Memory B cell (primary cell): ENCODE data around the gene PARD3B.
"Not testable (repeated sequence)": the region's sequence is repeated elsewhere in the genome, so short reads cannot be mapped to it uniquely, and the experiment has no call there.

ENCODE experiments used
- ATAC-seq: fragments of 150-1000 bp; cut with Tn5 transposase; 2 replicates; pipeline ENCODE4 v1.10.0; 2021; ENCODE audit warnings: low read depth, mild to moderate bottlenecking, moderate library complexity
- DNase-seq, 2 donors: peaks; one replicate each; pipeline ENCODE4 v3.0.0; 2022; ENCODE audit warnings: low spot score in 2 of 2
- H3K27ac Mint-ChIP-seq: one replicate; pipeline ENCODE4 v1.8.0; 2022; ENCODE audit warnings: mild to moderate bottlenecking, moderate library complexity, mixed read lengths
- H3K27me3 Mint-ChIP-seq: one replicate; pipeline ENCODE4 v1.8.0; 2022; ENCODE audit warnings: mixed read lengths
- H3K36me3 Mint-ChIP-seq: one replicate; pipeline ENCODE4 v1.8.0; 2022; ENCODE audit warnings: mild to moderate bottlenecking, mixed read lengths
- H3K4me1 Mint-ChIP-seq: one replicate; pipeline ENCODE4 v1.8.0; 2022; ENCODE audit warnings: mixed read lengths
- H3K4me3 Mint-ChIP-seq: one replicate; pipeline ENCODE4 v1.8.0; 2022; ENCODE audit warnings: mild to moderate bottlenecking, moderate library complexity, mixed read lengths
- H3K9me3 Mint-ChIP-seq: one replicate; pipeline ENCODE4 v1.8.0; 2022; ENCODE audit warnings: mixed read lengths

The PARD3B gene

GRCh38 chr2:205464681-205465080 lies 919.4 kb downstream of the PARD3B start:
- H3K27ac Mint-ChIP-seq: no peak overlapping the region
- H3K4me1 Mint-ChIP-seq: no peaks in the 10 kb centered on the region
- no peak overlapping the region for H3K4me3 Mint-ChIP-seq
- H3K9me3 Mint-ChIP-seq: no peaks in the 10 kb centered on the region
- no peaks in the 10 kb centered on the region for H3K36me3 Mint-ChIP-seq
- peaks cover 7% of the 10 kb centered on the region for H3K27me3 Mint-ChIP-seq
- DNase-seq (no peak), ATAC-seq (no peak)

GRCh38 chr2:205465791-205466190 lies 920.5 kb downstream of the PARD3B start:
- Mint-ChIP-seq H3K27me3 (peaks cover 2% of the 10 kb centered on the region), H3K4me1 (no peaks in the 10 kb centered on the region), H3K9me3 (no peaks in the 10 kb centered on the region), H3K36me3 (no peaks in the 10 kb centered on the region), H3K4me3 (no peak overlapping the region), H3K27ac (no peak overlapping the region)
- DNase-seq (no peak), ATAC-seq (no peak)

DNA sequence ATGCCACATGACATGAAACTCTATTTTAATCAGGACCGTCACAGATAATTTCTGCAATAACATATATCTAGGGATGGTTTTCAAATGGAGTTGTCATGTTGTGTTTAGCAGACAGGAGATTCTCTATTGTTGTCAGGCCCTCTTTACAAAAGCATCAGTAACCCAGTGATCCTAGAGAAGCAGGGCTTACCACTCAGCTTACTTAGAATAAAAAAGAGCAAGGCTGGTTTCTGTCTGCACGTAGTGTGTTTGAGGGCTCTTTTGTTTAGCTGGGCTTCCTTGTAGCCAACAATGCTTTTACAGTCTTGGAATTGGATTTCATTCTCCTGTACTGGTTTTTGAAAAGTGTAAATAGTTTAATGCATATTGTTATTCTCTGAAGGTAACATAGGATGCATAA lies 926.5 kb downstream of the PARD3B start:
- H3K27me3 Mint-ChIP-seq: peaks cover 2% of the 10 kb centered on the region
- ATAC-seq (no peak), DNase-seq (no peak)
- no peaks in the 10 kb centered on the region for H3K36me3 Mint-ChIP-seq
- H3K9me3 Mint-ChIP-seq: no peaks in the 10 kb centered on the region
- H3K27ac Mint-ChIP-seq: no peak overlapping the region
- no peak overlapping the region for H3K4me3 Mint-ChIP-seq
- H3K4me1 Mint-ChIP-seq: no peaks in the 10 kb centered on the region

DNA sequence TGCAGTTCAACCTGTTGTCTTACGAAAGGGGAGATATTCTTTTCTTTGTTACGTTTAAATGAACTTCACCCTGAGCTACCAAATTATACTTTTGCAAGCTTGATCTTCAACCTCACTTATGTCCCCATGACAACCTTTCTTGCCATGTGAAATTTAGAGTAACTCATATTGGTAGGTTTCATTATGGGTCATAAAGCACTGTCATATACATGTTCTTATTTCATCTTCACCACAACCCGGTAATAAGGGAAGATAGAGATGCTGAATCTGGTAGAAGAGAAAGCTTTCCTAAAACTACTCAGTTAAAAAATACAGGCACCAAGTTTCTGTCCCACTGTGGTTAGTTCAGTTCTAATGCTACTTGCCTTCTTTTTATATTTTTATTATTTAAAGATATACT lies 928.5 kb downstream of the PARD3B start:
- no peak for DNase-seq
- no peak for ATAC-seq

GRCh38 chr2:205474741-205475415 lies 929.6 kb downstream of the PARD3B start:
- H3K9me3 Mint-ChIP-seq: no peaks in the 10 kb centered on the region
- H3K27ac Mint-ChIP-seq: no peak overlapping the region
- ATAC-seq: no peak

More for the DNA sequence above, 928.5 kb downstream of the PARD3B start:
- Mint-ChIP-seq H3K27ac (no peak overlapping the region), H3K27me3 (peaks cover 2% of the 10 kb centered on the region), H3K4me3 (no peak overlapping the region), H3K4me1 (no peaks in the 10 kb centered on the region), H3K9me3 (no peaks in the 10 kb centered on the region), H3K36me3 (no peaks in the 10 kb centered on the region)

DNA sequence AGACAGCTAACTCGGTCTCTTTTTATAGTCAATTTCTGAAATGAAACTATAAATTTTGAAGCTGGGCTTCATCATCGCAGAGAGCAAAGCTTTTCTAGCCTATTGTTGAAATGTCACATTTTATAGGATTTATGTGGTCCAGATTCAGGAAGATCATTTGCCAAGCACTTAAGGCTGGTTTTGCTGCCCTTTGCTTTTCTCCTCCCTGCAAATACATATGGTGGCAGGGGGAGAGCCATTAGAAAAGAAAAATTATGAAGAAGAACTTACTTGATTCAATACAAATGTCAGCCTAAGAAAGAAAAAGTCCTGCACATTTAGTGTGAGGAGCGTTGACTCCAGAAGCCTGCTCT lies 930.1 kb downstream of the PARD3B start:
- H3K4me1 Mint-ChIP-seq: no peaks in the 10 kb centered on the region
- no peak overlapping the region for H3K27ac Mint-ChIP-seq
- H3K4me3 Mint-ChIP-seq: no peak overlapping the region
- no peak for DNase-seq
- H3K27me3 Mint-ChIP-seq: peaks cover 2% of the 10 kb centered on the region
- H3K36me3 Mint-ChIP-seq: no peaks in the 10 kb centered on the region
- H3K9me3 Mint-ChIP-seq: no peaks in the 10 kb centered on the region
- ATAC-seq: no peak

More at GRCh38 chr2:205474741-205475415, 929.6 kb downstream of the PARD3B start:
- no peaks in the 10 kb centered on the region for H3K4me1 Mint-ChIP-seq
- peaks cover 2% of the 10 kb centered on the region for H3K27me3 Mint-ChIP-seq
- no peak for DNase-seq
- H3K36me3 Mint-ChIP-seq: no peaks in the 10 kb centered on the region
- no peak overlapping the region for H3K4me3 Mint-ChIP-seq

GRCh38 chr2:205477016-205477705 lies 931.9 kb downstream of the PARD3B start:
- no peaks in the 10 kb centered on the region for H3K9me3 Mint-ChIP-seq
- no peak for ATAC-seq
- H3K4me1 Mint-ChIP-seq: no peaks in the 10 kb centered on the region
- peaks cover 2% of the 10 kb centered on the region for H3K27me3 Mint-ChIP-seq
- H3K36me3 Mint-ChIP-seq: no peaks in the 10 kb centered on the region
- H3K27ac Mint-ChIP-seq: no peak overlapping the region
- H3K4me3 Mint-ChIP-seq: no peak overlapping the region
- DNase-seq: no peak

DNA sequence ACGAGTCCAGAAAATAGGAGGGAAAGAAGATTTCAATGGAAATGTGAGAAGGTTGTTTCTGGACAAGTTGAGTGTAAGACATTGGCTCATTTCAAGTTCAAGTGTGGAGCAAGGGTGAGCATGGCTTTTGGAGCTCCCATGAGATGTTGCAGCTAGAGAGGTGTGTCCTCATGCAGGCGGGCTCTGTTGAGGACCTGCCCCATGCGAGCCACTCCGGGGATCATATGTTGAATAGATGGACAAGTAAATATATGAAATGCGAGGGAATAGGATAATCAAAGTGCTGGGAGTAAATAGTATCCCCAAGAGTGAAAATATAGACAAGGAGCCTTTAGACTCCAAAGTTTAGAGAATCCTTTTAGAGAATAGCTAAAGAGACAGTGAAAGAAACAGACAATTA lies 936.6 kb downstream of the PARD3B start:
- Mint-ChIP-seq H3K4me1 (no peaks in the 10 kb centered on the region), H3K27ac (no peak overlapping the region), H3K36me3 (no peaks in the 10 kb centered on the region), H3K4me3 (no peak overlapping the region), H3K27me3 (peaks cover 7% of the 10 kb centered on the region), H3K9me3 (no peaks in the 10 kb centered on the region)
- ATAC-seq (no peak), DNase-seq (no peak)

DNA sequence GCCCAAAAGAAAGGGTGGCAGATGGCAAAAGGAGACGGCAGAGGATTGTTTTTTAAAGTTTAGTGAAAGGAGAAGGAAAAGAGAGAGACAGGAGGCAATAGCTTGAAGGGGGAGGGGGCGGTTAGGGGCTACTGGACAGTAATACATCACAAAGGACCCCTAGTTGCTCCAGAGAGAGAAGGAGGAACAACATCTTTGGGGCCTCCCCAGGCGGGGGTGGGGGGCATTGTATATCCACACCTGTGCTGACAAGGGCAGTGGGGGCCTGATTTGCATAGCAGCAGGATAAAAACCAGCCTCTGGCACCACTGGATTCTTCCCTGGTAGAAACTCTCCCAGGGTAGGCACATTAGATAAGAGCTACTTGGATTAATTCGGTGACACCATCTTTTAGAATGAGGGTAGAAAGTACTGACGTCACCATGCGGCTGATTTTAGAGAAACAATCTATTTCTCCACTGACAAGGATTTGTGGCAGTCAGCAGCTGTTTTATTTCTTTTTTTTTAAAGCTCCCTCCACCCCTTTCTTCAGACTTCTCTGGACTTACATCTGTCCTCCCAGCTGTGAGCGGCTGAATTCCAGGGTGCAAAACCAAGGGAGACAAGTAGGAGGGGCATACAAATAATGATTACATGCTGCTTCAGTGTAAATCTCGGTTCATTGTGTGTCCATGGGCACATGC lies 937.3 kb downstream of the PARD3B start:
- Mint-ChIP-seq H3K9me3 (no peaks in the 10 kb centered on the region), H3K36me3 (no peaks in the 10 kb centered on the region), H3K27me3 (peaks cover 7% of the 10 kb centered on the region), H3K4me1 (no peaks in the 10 kb centered on the region), H3K4me3 (no peak overlapping the region), H3K27ac (no peak overlapping the region)
- DNase-seq (no peak), ATAC-seq (no peak)

DNA sequence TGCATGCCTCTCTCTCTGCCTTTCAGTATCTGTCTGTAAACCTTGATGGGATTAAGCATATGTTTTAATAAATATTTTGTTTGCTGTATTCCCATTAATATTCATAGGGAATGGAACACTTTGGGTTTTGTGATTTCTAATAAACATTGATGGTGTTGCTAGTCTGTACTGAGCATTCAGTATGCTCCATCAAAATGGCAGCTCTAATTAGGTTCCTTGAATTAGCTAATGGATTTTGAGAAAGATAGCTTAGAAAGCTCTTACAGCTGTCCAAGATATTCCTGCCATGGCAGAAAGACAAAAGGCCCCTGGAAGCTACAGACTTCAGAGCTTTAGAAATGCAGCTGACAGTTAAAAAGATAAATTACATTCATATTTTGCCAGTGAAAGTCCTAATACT lies 937.8 kb downstream of the PARD3B start:
- Mint-ChIP-seq H3K27ac (no peak overlapping the region), H3K4me3 (no peak overlapping the region), H3K36me3 (no peaks in the 10 kb centered on the region), H3K27me3 (peaks cover 7% of the 10 kb centered on the region), H3K4me1 (no peaks in the 10 kb centered on the region), H3K9me3 (no peaks in the 10 kb centered on the region)
- DNase-seq: no peak
- ATAC-seq: no peak

- Mint-ChIP-seq H3K36me3 (no peaks in the 10 kb centered on the region), H3K4me1 (no peaks in the 10 kb centered on the region), H3K27ac (no peak overlapping the region), H3K9me3 (no peaks in the 10 kb centered on the region), H3K4me3 (no peak overlapping the region), H3K27me3 (peaks cover 7% of the 10 kb centered on the region)
- no peak for DNase-seq
- no peak for ATAC-seq
These were observed 938.9 kb downstream of the PARD3B start for GRCh38 chr2:205484215-205484614.

GRCh38 chr2:205484764-205485163 lies 939.5 kb downstream of the PARD3B start:
- H3K27ac Mint-ChIP-seq: no peak overlapping the region
- H3K27me3 Mint-ChIP-seq: peaks cover 7% of the 10 kb centered on the region
- H3K4me3 Mint-ChIP-seq: no peak overlapping the region
- no peak for ATAC-seq
- no peak for DNase-seq
- no peaks in the 10 kb centered on the region for H3K36me3 Mint-ChIP-seq
- H3K9me3 Mint-ChIP-seq: no peaks in the 10 kb centered on the region
- no peaks in the 10 kb centered on the region for H3K4me1 Mint-ChIP-seq

- H3K4me3 Mint-ChIP-seq, H3K27me3 Mint-ChIP-seq, ATAC-seq, H3K36me3 Mint-ChIP-seq, H3K9me3 Mint-ChIP-seq, H3K4me1 Mint-ChIP-seq, H3K27ac Mint-ChIP-seq, DNase-seq: not testable (repeated sequence)
These were observed 948.3 kb downstream of the PARD3B start for GRCh38 chr2:205493528-205493927.

DNA sequence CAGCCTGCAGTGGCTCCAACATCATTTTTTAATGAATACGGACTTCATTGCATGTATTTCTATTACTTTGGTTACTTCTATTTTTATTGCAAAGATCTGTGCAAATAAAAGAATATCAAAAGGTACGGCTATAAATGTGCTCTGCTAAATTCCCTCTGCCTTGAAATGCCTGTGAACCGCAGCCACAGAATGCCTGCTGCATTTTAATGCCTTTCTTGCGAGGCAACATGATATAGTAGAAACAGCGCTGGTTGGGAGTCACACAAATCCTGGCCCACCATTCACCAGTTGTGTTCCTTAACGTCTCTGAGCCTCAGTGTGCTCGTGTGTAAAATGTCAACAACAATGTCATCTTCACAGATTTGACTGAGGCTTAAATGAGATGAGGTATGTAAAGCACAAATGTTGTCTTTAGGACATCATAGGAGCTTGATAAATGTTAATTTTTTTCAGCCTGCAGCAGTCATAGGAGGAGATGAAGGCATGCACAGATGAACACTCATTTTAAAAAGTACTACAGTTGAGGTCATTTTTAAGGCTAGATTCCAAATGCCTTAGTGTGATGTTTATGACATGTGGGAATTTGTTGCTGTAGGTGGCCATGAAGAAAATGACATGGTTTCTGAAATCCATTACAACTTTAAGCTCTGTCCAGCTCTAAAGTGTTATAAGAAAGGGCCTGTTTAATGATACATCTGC lies 949.4 kb downstream of the PARD3B start:
- Mint-ChIP-seq H3K27ac (no peak overlapping the region), H3K4me1 (no peaks in the 10 kb centered on the region), H3K9me3 (peaks cover 3% of the 10 kb centered on the region), H3K4me3 (no peak overlapping the region), H3K36me3 (no peaks in the 10 kb centered on the region), H3K27me3 (peaks cover 3% of the 10 kb centered on the region)
- no peak for DNase-seq
- no peak for ATAC-seq
